Measurements from ENCODE around the gene TNIK. TPM values are rescaled to one million over a fixed set of nuclear protein-coding genes. Genes with fewer than 3 reads are reported as not detected.

The TNIK gene
- total and polyA plus RNA-seq, 2 of the 4 experiments (the other 2 are of a cell fraction), result 3.4 to 6.3 TPM

DNA sequence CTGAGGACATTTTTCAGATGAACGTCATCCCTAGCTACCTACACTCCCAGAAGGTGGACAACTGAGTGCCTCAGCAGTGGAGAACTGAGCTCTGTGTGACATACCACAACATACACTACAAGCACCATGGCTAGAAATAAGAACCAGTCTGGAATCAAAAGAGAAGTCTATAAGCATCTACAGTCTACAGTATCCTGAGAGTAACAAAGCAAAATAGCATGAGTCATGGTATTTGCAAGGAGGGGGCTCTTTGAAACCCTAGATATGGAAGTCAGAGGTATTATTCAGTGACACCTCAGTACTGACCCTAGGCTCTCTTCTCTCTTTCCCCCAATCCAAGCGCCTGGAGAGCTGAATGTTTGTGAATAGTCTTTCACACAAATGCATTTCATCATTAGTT lies 87.5 kb downstream of the TNIK start:
- Histone ChIP-seq H3K27ac (ENCODE audit: insufficient read depth, low read length) (no peak overlapping the region), H3K56ac (ENCODE audit: extremely low read depth, insufficient read depth, low read length) (no peak overlapping the region), H3K4me1 (ENCODE audit: control insufficient read depth, insufficient read depth, low read length) (peaks cover 15% of the 10 kb centered on the region), H2AFZ (replicated peaks; ENCODE audit: low read length, poor library complexity) (no peak overlapping the region), H2BK120ac (ENCODE audit: low read depth, low read length) (no peak overlapping the region), H3K9me3 (ENCODE audit: control insufficient read depth, insufficient read depth, low read length) (no peaks in the 10 kb centered on the region), H2BK5ac (ENCODE audit: low read depth, low read length, poor library complexity, severe bottlenecking) (no peak overlapping the region), H3K4me3 (ENCODE audit: insufficient read depth, low read depth, low read length) (no peak overlapping the region), H3K14ac (replicated peaks; ENCODE audit: low read depth, low read length) (0 out of 2 replicates have a peak overlapping the region, but pooled peaks have one; percentile 56), H3K18ac (ENCODE audit: low read depth, low read length) (no peak overlapping the region), H2BK20ac (ENCODE audit: low read depth, low read length) (no peak overlapping the region), H3K4ac (ENCODE audit: low read depth, low read length) (no peak overlapping the region), H3K4me2 (ENCODE audit: low read depth, low read length) (no peak overlapping the region), H2AK5ac (ENCODE audit: low read depth, low read length) (no peak overlapping the region; the same call in 1 of the 2 replicates), H3K9me1 (ENCODE audit: insufficient read depth, low read length) (peaks cover 2% of the 10 kb centered on the region; the same call in 1 of the 2 replicates), H3K23ac (ENCODE audit: low read depth, low read length) (no peak overlapping the region), H3K79me1 (ENCODE audit: low read depth in 1 of 2, low read length in 2 of 2) (no peaks in the 10 kb centered on the region), H2AK9ac (replicated peaks; ENCODE audit: low read depth, low read length, poor library complexity) (no peak overlapping the region), H4K8ac (ENCODE audit: low read depth in 2 of 2, low read length in 2 of 2) (no peak overlapping the region), H3K27me3 (ENCODE audit: control insufficient read depth, insufficient read depth, low read length) (no peaks in the 10 kb centered on the region), H4K5ac (ENCODE audit: low read depth, low read length) (no peak overlapping the region), H2BK15ac (ENCODE audit: low read depth, low read length) (no peak overlapping the region), H3K9ac (ENCODE audit: low read depth, low read length) (no peak overlapping the region), H3K36me3 (ENCODE audit: control insufficient read depth, insufficient read depth, low read length) (no peaks in the 10 kb centered on the region), H4K91ac (ENCODE audit: insufficient read depth, low read depth, low read length) (no peak overlapping the region), H4K20me1 (ENCODE audit: insufficient read depth, low read length) (no peaks in the 10 kb centered on the region)
- BruUV-seq (replicated peaks), result no TSS peak
- ATAC-seq (ENCODE audit: low read depth), result peak; percentile 18; the same call in 1 of the 2 replicates
- POLR2A ChIA-PET (ENCODE audit: unreplicated experiment), result no interaction called here
- DNase-seq, result no peak
- dilution Hi-C loops (cut with HindIII; ENCODE audit: low sequenced_read_pairs, unreplicated experiment) (no loop called here), in situ Hi-C loops (cut with MboI; ENCODE audit: low sequenced_read_pairs) (no loop called here), intact Hi-C loops (cut with micrococcal nuclease) (loop anchor here (5.0 kb wide), 1 partner anchor 85 kb away; no protein-coding TSS in a partner anchor)
- no peak for TF ChIP-seq CEBPB (IDR thresholded peaks at IDR 0.05; ENCODE audit: low read depth, low read length)
- no peak for TF ChIP-seq BHLHE40 (IDR thresholded peaks at IDR 0.05; ENCODE audit: low read depth, low read length)
- TF ChIP-seq POLR2A (IDR thresholded peaks at IDR 0.05; ENCODE audit: low read depth, low read length), result no peak
- TF ChIP-seq, protein P1, sequence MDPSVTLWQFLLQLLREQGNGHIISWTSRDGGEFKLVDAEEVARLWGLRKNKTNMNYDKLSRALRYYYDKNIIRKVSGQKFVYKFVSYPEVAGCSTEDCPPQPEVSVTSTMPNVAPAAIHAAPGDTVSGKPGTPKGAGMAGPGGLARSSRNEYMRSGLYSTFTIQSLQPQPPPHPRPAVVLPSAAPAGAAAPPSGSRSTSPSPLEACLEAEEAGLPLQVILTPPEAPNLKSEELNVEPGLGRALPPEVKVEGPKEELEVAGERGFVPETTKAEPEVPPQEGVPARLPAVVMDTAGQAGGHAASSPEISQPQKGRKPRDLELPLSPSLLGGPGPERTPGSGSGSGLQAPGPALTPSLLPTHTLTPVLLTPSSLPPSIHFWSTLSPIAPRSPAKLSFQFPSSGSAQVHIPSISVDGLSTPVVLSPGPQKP (IDR thresholded peaks at IDR 0.05; ENCODE audit: borderline replicate concordance, low read depth, low read length), result no peak
- TF ChIP-seq, protein P2, sequence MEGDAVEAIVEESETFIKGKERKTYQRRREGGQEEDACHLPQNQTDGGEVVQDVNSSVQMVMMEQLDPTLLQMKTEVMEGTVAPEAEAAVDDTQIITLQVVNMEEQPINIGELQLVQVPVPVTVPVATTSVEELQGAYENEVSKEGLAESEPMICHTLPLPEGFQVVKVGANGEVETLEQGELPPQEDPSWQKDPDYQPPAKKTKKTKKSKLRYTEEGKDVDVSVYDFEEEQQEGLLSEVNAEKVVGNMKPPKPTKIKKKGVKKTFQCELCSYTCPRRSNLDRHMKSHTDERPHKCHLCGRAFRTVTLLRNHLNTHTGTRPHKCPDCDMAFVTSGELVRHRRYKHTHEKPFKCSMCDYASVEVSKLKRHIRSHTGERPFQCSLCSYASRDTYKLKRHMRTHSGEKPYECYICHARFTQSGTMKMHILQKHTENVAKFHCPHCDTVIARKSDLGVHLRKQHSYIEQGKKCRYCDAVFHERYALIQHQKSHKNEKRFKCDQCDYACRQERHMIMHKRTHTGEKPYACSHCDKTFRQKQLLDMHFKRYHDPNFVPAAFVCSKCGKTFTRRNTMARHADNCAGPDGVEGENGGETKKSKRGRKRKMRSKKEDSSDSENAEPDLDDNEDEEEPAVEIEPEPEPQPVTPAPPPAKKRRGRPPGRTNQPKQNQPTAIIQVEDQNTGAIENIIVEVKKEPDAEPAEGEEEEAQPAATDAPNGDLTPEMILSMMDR (conservative IDR thresholded peaks at IDR 0.05; ENCODE audit: low read depth, low read length), result no peak
- no peak for TF ChIP-seq FOS (IDR thresholded peaks at IDR 0.05; ENCODE audit: low read depth, low read length)
- TF ChIP-seq RCOR1 (IDR thresholded peaks at IDR 0.05; ENCODE audit: insufficient replicate concordance, low read length), result no peak
- no peak for TF ChIP-seq NFE2L2 (IDR thresholded peaks at IDR 0.05; ENCODE audit: low read depth, low read length)
- no peak for TF ChIP-seq RAD21 (IDR thresholded peaks at IDR 0.05; ENCODE audit: low read length)
- TF ChIP-seq MAFK (IDR thresholded peaks at IDR 0.05; ENCODE audit: low read depth, low read length), result no peak
- no peak for TF ChIP-seq SMC3 (IDR thresholded peaks at IDR 0.05; ENCODE audit: low read depth, low read length)
- CTCF ChIA-PET, result interaction anchor here (0.6 to 1.2 kb wide), 2 partner anchors 8 to 902 kb away, joined by 3 read pairs; no protein-coding TSS in a partner anchor
- no CpG with 5 or more reads among the region's 2 CpGs for WGBS, 2 experiments (ENCODE audit: extremely low coverage in 2 of 2, insufficient read length in 1 of 2)

Data from IMR-90 (cell line).